Stimulated activated CD8-positive, alpha-beta memory T cell treated with anti-CD3 and anti-CD28 coated beads, Interleukin-7, amount 100 ng/mL, for 1 hour (primary cell): ENCODE data around the gene TRIM69.

Source experiments
- DNase-seq, 2 donors: peaks; one replicate each; pipeline ENCODE4 v3.0.0-alpha.2; 2020; ENCODE audit warnings: low read depth in 2 of 2

The TRIM69 gene

DNA sequence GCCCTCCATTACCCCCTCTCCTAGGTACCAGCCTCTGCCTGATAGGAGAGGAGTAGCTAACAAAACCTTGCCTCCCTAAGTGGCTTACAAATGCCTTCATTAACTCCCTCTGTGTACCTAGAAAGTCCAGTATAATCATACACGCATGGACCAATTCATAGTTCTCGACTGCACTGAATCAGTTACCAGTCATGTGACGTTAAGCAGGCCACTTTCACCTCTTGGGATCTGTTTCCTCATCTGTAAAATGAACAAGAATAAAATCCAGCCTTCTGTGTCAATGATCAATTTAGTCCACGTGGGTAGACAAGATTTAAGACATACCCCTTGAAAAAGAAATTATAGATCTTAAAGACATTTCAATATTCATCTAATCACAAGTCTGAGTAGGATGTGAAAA, 72.2 kb downstream of the TRIM69 start:
- DNase-seq, result no peak

DNA sequence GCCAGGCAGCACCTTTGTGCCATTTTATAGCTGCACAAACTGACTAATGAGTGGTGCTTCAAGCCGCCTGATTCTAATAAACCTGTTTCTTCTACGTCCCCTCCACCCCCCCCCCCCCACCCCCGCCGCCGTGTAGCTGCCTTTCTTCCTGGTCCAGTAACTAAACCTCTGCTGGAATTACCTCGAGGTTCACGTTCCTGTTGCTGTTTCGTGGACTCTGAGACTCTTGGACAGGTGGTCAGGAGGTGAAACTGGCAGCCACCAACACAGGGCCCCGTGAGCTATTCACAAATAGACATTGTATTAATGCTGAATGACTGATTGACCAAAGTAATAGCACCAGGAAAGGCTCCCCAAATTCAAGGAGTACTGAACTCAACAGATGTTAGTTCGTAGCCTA, 73.9 kb downstream of the TRIM69 start:
- no peak for DNase-seq

DNA sequence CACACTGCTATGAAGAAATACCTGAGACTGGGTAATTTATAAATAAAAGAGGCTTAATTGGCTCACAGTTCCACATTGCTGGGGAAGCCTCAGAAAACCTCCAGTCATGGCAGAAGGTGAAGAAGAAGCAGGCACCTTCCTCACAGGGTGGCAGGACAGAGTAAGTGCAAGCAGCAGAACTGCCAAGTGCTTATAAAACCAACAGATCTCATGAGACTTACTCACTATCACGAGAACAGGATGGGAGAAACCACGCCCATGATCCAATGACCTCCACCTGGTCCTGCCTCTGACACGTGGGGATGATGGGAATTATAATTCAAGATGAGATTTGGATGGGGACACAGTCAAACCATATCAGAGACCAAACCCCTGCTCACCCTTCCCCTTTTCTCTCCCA, 75.0 kb downstream of the TRIM69 start:
- no peak for DNase-seq

DNA sequence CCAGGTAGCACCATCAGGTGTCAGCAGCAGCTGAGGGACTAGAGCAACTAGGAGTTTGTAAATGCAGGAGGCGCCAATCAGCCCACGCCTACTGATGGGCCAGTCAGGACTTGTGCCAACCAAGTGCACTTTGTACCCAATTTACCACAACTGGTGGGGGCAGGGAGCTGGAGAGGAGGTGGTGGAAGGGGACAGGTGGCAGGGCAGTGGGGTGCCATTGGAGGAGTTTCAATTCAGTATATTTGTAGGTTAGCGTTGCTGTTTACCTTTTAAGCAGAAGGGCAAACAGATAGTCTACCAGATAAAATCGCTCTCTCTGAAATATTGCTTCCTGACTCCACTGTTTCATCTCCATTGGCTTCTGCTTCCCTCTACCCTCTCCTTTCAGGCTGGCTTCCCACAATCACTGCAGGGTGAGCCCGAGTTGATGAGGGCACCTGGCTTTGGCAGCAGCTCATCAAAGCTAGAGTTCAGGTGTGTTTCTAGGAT, 75.7 kb downstream of the TRIM69 start:
- DNase-seq, result no peak

DNA sequence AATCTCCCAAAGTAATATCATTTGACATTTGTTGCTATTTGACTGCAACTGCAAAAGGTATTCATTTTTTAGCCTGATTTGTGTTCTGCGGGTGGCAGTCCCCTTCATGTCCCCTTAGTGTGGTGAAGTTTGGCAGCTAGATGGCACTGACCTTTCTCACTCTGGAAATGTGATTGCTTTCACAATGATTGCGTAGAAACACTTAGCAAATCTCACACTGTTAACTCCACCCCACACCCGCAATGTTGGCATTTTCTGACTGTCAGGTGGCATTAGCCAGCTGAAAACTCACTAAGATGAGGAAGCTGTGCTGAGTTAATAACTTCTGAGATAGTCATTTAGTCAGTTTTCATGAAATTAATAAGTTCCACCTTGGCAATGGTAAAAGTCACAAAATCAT, 76.9 kb downstream of the TRIM69 start:
- no peak for DNase-seq
